Heart left ventricle (tissue), 13 donors: ENCODE data around the gene ZFR2.

Source experiments
- POLR2A ChIP-seq, 2 donors: fragments of 450-650 bp; IDR thresholded peaks; one replicate each; pipeline ENCODE4 v1.6.1; 2017; ENCODE audit warnings: antibody characterized with exemption in 2 of 2, mild to moderate bottlenecking in 2 of 2, moderate library complexity in 2 of 2
- TF ChIP-seq, protein P1 (sequence below), 12 donors: fragments of 200-600 bp; sonication (generic) in 4 of 12; IDR thresholded peaks; one replicate each; pipeline versions ENCODE4 v1.5.0 to v1.8.0; 2018 to 2022; ENCODE audit warnings: antibody characterized with exemption in 12 of 12, mild to moderate bottlenecking in 5 of 12
- donor health status: ischemic (EF 13 %, LVEDD 7.1; RV severe dilation, severe dysfunction).
- donor health status: DM: no; HTN: yes; CAD: no.
- donor health status: DM: no; HTN: no; CAD: no.
- donor health status: ischemic (EF 25% LVEDD 6.9; RV normal size, moderate dysfunction).
- donor health status: ischemic (EF 25% LVEDD 5.7; RV mildly dilated, moderate dysfunction).
- donor health status: ischemic (EF 35%, LVEDD 5.7; RV mildly dilated, moderate dysfunction).
- donor health status: nonischemic (EF 11% LVEDD 7.7; RV severe dilation, severe dysfunction).
- donor health status: DM: yes; HTN: yes; CAD: no.
- donor health status: PGD.
- donor health status: ischemic (EF 29% LVEDD 5.4; RV normal size, mild dysfunction).
- donor health status: nonischemic (EF 23%, LVEDD 6.1; RV moderate dilation, normal function).

DNA sequence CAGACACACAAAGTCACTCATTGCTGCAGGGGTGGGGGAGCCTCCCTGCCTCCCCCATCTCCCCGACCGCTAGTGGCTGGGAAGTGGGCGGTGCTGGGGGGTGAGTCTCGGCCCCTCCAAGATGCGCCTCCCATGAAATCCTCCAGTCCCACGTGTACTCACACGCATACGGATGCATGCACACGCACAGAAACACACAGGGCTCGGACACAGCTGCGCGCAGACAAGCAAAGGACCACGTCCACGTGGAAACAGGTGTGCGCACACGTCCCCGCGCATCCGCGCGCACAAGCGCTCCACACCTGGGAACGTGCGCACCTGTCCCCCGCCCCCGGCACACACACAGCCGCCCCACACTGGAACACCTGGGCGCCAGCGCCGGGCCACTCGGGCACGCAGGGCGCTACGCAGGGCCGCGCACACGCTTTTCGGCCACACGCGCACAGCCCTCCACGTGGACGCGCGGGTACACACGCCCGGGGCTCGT is 83.3 kb downstream of the ZFR2 start:
- TF ChIP-seq POLR2A (IDR thresholded peaks at IDR 0.05) = no peak
- TF ChIP-seq, protein P1, sequence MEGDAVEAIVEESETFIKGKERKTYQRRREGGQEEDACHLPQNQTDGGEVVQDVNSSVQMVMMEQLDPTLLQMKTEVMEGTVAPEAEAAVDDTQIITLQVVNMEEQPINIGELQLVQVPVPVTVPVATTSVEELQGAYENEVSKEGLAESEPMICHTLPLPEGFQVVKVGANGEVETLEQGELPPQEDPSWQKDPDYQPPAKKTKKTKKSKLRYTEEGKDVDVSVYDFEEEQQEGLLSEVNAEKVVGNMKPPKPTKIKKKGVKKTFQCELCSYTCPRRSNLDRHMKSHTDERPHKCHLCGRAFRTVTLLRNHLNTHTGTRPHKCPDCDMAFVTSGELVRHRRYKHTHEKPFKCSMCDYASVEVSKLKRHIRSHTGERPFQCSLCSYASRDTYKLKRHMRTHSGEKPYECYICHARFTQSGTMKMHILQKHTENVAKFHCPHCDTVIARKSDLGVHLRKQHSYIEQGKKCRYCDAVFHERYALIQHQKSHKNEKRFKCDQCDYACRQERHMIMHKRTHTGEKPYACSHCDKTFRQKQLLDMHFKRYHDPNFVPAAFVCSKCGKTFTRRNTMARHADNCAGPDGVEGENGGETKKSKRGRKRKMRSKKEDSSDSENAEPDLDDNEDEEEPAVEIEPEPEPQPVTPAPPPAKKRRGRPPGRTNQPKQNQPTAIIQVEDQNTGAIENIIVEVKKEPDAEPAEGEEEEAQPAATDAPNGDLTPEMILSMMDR (IDR thresholded peaks at IDR 0.05) = no peak
